Measurements from ENCODE around the gene IKBKE. TPM values are rescaled to one million over a fixed set of nuclear protein-coding genes. Genes with fewer than 3 reads are reported as not detected.
A peak's percentile ranks its signal among the peaks of the same experiment; 100 is the strongest.

IKBKE gene
- total and polyA plus RNA-seq, 2 experiments from 2014 or later: 24.7 to 27.0 TPM

DNA sequence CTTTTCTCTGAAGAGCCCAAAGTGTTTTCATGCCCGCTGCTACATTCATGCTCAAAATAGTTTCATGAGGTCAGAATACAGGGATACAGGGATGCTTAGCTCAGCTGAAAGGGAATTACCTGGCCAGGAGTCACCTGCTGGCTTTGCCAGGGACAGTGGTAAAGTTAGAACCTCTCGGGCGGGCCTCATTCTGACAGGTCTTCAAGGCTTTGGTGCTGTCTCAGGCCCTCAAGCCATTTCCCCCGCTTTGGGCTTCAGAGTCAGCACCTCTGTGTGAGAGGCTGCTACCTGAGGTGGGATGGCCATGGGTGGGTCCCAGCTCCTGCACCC lies 42.5 kb downstream of the IKBKE start:
- Histone ChIP-seq H3K27ac (peak overlapping the region; percentile 43), H3K4me3 (no peak overlapping the region), H3K36me3 (no peaks in the 10 kb centered on the region), H3K9me3 (ENCODE audit: low read depth) (no peaks in the 10 kb centered on the region), H3K4me1 (ENCODE audit: low read depth) (peaks cover 38% of the 10 kb centered on the region), H3K27me3 (no peaks in the 10 kb centered on the region)
- TF ChIP-seq, protein P1, sequence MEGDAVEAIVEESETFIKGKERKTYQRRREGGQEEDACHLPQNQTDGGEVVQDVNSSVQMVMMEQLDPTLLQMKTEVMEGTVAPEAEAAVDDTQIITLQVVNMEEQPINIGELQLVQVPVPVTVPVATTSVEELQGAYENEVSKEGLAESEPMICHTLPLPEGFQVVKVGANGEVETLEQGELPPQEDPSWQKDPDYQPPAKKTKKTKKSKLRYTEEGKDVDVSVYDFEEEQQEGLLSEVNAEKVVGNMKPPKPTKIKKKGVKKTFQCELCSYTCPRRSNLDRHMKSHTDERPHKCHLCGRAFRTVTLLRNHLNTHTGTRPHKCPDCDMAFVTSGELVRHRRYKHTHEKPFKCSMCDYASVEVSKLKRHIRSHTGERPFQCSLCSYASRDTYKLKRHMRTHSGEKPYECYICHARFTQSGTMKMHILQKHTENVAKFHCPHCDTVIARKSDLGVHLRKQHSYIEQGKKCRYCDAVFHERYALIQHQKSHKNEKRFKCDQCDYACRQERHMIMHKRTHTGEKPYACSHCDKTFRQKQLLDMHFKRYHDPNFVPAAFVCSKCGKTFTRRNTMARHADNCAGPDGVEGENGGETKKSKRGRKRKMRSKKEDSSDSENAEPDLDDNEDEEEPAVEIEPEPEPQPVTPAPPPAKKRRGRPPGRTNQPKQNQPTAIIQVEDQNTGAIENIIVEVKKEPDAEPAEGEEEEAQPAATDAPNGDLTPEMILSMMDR (IDR thresholded peaks at IDR 0.05; ENCODE audit: low read depth, low read length): no peak
- no peak for DNase-seq (ENCODE audit: low read depth in 1 of 2, low spot score in 1 of 2)

DNA sequence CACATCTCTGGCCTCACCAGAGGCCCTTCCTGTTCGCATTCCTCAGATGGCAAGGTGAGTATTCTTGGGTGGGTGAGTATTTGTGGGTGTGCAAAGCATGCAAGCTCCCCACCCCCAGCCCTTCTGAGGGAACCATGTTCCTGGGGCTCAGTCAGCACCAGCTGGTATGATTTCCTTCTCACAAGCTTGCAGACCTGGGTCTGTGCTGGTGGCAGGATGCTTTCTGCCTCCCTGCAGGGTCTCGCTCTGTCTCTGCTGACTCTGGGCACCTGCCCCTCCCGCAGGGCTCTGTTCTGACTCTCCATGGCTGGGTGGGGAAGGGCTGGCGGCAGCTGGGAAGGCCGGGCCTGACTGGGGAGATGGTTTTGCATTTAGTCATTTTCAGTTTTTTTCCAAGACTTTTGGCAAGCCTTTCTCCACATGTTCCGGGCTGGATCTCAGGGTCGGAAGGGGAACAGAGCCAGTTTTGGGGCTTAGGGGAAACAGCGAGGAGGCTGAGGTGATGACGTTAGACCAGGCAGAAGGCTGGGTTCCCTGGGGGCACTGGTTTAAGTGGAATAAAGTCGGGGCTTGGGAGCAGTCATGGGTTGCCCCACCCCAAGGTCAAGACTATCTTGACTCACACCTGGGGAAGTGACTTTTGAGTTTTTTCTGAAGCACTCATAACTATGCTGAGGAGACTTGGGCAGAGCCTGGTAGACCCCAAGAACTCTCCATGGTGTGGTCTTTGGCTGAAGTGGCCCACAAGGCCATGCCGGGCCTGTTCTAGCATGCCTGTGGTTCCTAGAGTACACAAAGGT lies 43.2 kb downstream of the IKBKE start:
- DNase-seq (ENCODE audit: low read depth in 1 of 2, low spot score in 1 of 2): peak in 1 of 2 donors; percentile 92
- H3K4me3 ChIP-seq: no peak overlapping the region
- H3K27ac ChIP-seq: peak overlapping the region; percentile 34
- TF ChIP-seq, protein P1 (IDR thresholded peaks at IDR 0.05; ENCODE audit: low read depth, low read length): no peak
- no peaks in the 10 kb centered on the region for H3K9me3 ChIP-seq (ENCODE audit: low read depth)
- no peaks in the 10 kb centered on the region for H3K27me3 ChIP-seq
- no peaks in the 10 kb centered on the region for H3K36me3 ChIP-seq
- H3K4me1 ChIP-seq (ENCODE audit: low read depth): peaks cover 45% of the 10 kb centered on the region

DNA sequence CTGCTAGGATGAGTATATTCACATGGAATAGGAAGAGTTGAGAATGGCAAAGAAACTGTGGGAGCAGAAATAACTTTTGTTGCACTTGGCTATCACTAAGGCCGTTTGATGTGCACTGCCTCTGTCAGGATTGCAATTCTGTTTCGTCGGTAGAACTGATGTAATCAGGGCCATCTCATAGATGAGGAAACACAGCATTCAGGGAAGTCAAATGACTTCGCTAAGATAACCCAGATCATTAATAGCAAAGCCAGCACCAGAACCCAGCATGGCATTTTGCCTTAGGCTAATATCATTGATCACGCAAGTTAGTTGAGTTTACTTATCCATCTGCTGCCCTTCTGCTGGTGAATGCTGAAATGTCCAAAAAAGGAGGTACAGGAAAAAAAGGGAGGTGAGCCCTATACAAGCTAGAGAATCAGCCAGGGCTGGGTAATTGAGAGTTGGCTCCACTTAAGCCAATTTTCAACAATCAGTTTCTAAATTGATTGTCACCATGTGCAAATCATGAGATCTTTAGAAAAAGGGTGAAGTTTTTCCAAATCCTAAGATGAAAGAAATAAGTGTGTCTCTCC lies 44.6 kb downstream of the IKBKE start:
- DNase-seq (ENCODE audit: low read depth in 1 of 2, low spot score in 1 of 2): no peak
- Histone ChIP-seq H3K27me3 (no peaks in the 10 kb centered on the region), H3K4me1 (ENCODE audit: low read depth) (peaks cover 58% of the 10 kb centered on the region), H3K9me3 (ENCODE audit: low read depth) (no peaks in the 10 kb centered on the region), H3K4me3 (no peak overlapping the region), H3K36me3 (no peaks in the 10 kb centered on the region), H3K27ac (no peak overlapping the region)
- TF ChIP-seq, protein P1 (IDR thresholded peaks at IDR 0.05; ENCODE audit: low read depth, low read length): no peak

DNA sequence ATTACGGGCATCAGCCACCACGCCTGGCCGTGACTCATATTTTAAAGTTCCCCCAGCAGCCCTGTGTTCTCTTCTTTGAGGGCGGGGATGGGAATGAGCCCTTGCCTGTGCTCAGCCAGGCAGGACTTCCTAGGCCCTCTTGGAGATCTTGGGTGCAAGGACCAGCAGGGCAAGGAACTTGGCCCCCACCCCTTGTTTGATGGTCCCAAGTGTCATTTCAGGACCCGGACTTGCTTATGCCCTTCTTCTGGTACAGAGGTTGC lies 46.4 kb downstream of the IKBKE start:
- no peak for DNase-seq (ENCODE audit: low read depth in 1 of 2, low spot score in 1 of 2)
- Histone ChIP-seq H3K4me3 (no peak overlapping the region), H3K4me1 (ENCODE audit: low read depth) (peaks cover 69% of the 10 kb centered on the region), H3K9me3 (ENCODE audit: low read depth) (no peaks in the 10 kb centered on the region), H3K36me3 (no peaks in the 10 kb centered on the region), H3K27me3 (no peaks in the 10 kb centered on the region), H3K27ac (no peak overlapping the region)
- TF ChIP-seq, protein P1 (IDR thresholded peaks at IDR 0.05; ENCODE audit: low read depth, low read length): no peak

DNA sequence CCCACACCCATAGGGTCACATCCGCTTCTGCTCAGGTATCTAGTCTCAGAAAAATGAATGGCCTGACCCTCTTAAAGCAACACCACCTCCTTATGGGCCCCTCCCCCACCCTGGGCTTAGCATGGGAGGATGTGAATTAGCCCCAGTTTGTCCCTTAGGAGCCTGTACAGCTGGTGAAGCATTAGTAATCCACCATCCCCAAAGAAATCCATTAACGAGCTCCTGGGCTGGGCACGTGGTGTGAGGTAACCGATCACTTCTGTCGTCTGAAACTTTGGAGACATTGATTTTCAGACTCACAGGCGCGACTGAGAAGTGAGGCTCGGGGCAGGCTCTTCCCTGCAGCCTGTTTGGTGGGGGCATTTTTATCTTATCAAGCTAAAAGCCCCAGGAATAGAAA lies 47.5 kb downstream of the IKBKE start:
- peak in 1 of 2 donors; percentile 36 for DNase-seq (ENCODE audit: low read depth in 1 of 2, low spot score in 1 of 2)
- Histone ChIP-seq H3K27me3 (no peaks in the 10 kb centered on the region), H3K27ac (peak overlapping the region; percentile 85), H3K4me1 (ENCODE audit: low read depth) (peaks cover 69% of the 10 kb centered on the region), H3K9me3 (ENCODE audit: low read depth) (no peaks in the 10 kb centered on the region), H3K36me3 (no peaks in the 10 kb centered on the region), H3K4me3 (no peak overlapping the region)
- TF ChIP-seq, protein P1 (IDR thresholded peaks at IDR 0.05; ENCODE audit: low read depth, low read length): no peak
